SK-N-SH (cell line): ENCODE results near the gene CLDN6. TPM values are rescaled to one million over a fixed set of nuclear protein-coding genes. Genes with fewer than 3 reads are reported as not detected.

Experiments
- CTCF ChIA-PET: fragments of 300-600, 350-600 bp; formaldehyde crosslinking; extraction: SDS; loops from one replicate; lab custom pipeline; 2021; lab: Yijun Ruan, JAX
- POLR2A ChIA-PET: fragments of 350-600 bp; sonication (Branson Sonifier 250); formaldehyde crosslinking; extraction: SDS; loops from one replicate; lab custom pipeline; 2020; ENCODE audit warnings: antibody characterized with exemption, inconsistent platforms; lab: Yijun Ruan, JAX
- DNase-seq: peaks from one replicate; pipeline ENCODE4 v3.0.0; 2012
- H2AFZ ChIP-seq: fragments of 200-600 bp; sonication (generic); 2 replicates; pipeline ENCODE4 v1.8.1; 2016; ENCODE audit warnings: antibody characterized with exemption, mild to moderate bottlenecking, low read depth
- H3F3A ChIP-seq: fragments of 200-600 bp; sonication (generic); replicated peaks from 2 replicates; pipeline ENCODE3; 2016; ENCODE audit warnings: antibody characterized with exemption, mild to moderate bottlenecking; ENCODE audit not compliant: insufficient read depth
- H3K27ac ChIP-seq, 2 experiments: fragments of 200-500 bp in 1 of 2; fragments of 200-600 bp in 1 of 2; sonication (Bioruptor generic) in 1 of 2; sonication (generic), shearing (Covaris generic) in 1 of 2; 2 replicates each; pipeline versions ENCODE4 v1.5.1 to v1.6.1; 2014 to 2016; ENCODE audit warnings: low read depth in 2 of 2, inconsistent platforms in 1 of 2, low read length in 1 of 2, mild to moderate bottlenecking in 1 of 2, mixed read lengths in 1 of 2
- H3K27me3 ChIP-seq: fragments of 200-600 bp; sonication (generic), shearing (Covaris generic); 2 replicates; pipeline ENCODE4 v1.6.1; 2016; ENCODE audit warnings: mixed run types; ENCODE audit not compliant: insufficient read depth
- H3K36me3 ChIP-seq, 2 experiments: fragments of 200-500 bp in 1 of 2; fragments of 200-600 bp in 1 of 2; sonication (Bioruptor generic) in 1 of 2; sonication (generic) in 1 of 2; replicated peaks in 1 of 2; 2 replicates each; pipeline versions ENCODE3 to v1.5.1; 2014 to 2016; ENCODE audit warnings: low read length in 1 of 2, mild to moderate bottlenecking in 1 of 2; ENCODE audit not compliant: insufficient read depth in 2 of 2, control insufficient read depth in 1 of 2
- H3K4me1 ChIP-seq, 2 experiments: fragments of 200-500 bp in 1 of 2; fragments of 200-600 bp in 1 of 2; sonication (Bioruptor generic) in 1 of 2; sonication (generic), shearing (Covaris generic) in 1 of 2; 2 replicates each; pipeline versions ENCODE4 v1.5.1 to v1.6.1; 2014 to 2016; ENCODE audit warnings: low read depth in 1 of 2, low read length in 1 of 2, mixed run types in 1 of 2; ENCODE audit not compliant: insufficient read depth in 2 of 2, control insufficient read depth in 1 of 2
- H3K4me2 ChIP-seq: fragments of 200-600 bp; sonication (generic), shearing (Covaris generic); 2 replicates; pipeline ENCODE4 v1.6.1; 2017; ENCODE audit warnings: mixed run types
- H3K4me3 ChIP-seq, 2 experiments: fragments of 200-500 bp in 1 of 2; fragments of 200-600 bp in 1 of 2; sonication (Bioruptor generic) in 1 of 2; sonication (generic), shearing (Covaris generic) in 1 of 2; 2 replicates each; pipeline versions ENCODE4 v1.5.1 to v1.8.1; 2014 to 2016; ENCODE audit warnings: low read depth in 2 of 2, inconsistent platforms in 1 of 2, low read length in 1 of 2, mild to moderate bottlenecking in 1 of 2, mixed read lengths in 1 of 2, moderate library complexity in 1 of 2
- H3K79me2 ChIP-seq: fragments of 200-600 bp; sonication (generic); 2 replicates; pipeline ENCODE4 v1.8.1; 2017; ENCODE audit warnings: mild to moderate bottlenecking; ENCODE audit not compliant: insufficient read depth
- H3K9ac ChIP-seq: fragments of 200-600 bp; sonication (generic); 2 replicates; pipeline ENCODE4 v1.6.1; 2017; ENCODE audit warnings: mixed run types
- H3K9me2 ChIP-seq: fragments of 200-600 bp; sonication (generic); 2 replicates; pipeline ENCODE4 v1.6.1; 2017; ENCODE audit warnings: mixed run types
- H3K9me3 ChIP-seq: fragments of 200-600 bp; sonication (generic); 2 replicates; pipeline ENCODE4 v1.6.1; 2017; ENCODE audit warnings: mixed run types, mild to moderate bottlenecking, moderate library complexity
- H4K20me1 ChIP-seq: fragments of 200-600 bp; sonication (generic); 2 replicates; pipeline ENCODE4 v1.6.1; 2017; ENCODE audit warnings: mild to moderate bottlenecking, mixed run types; ENCODE audit not compliant: insufficient read depth
- FOXJ3 ChIP-seq: sonication (generic); formaldehyde crosslinking; IDR thresholded peaks from 2 replicates; pipeline ENCODE4 v1.5.1; 2020; ENCODE audit warnings: mild to moderate bottlenecking, missing genetic modification reagents
- FOXM1 ChIP-seq: IDR thresholded peaks from 2 replicates; pipeline ENCODE4 v1.4.0; 2012; ENCODE audit warnings: low read depth, mild to moderate bottlenecking
- GABPA ChIP-seq: IDR thresholded peaks from 2 replicates; pipeline ENCODE4 v1.4.0; 2012; ENCODE audit warnings: low read depth, mild to moderate bottlenecking
- GATA2 ChIP-seq: sonication (generic); formaldehyde crosslinking; IDR thresholded peaks from 2 replicates; pipeline ENCODE4 v1.5.0; 2020; ENCODE audit warnings: mild to moderate bottlenecking, missing genetic modification reagents
- POLR2AphosphoS5 ChIP-seq: IDR thresholded peaks from 2 replicates; pipeline ENCODE4 v1.6.1; 2012; ENCODE audit warnings: low read depth, low read length
- RAD21 ChIP-seq: IDR thresholded peaks from 2 replicates; pipeline ENCODE4 v1.6.1; 2012; ENCODE audit warnings: mild to moderate bottlenecking, low read length
- TCF12 ChIP-seq: IDR thresholded peaks from 2 replicates; pipeline ENCODE4 v1.4.0; 2012
- YY1 ChIP-seq: IDR thresholded peaks from 2 replicates; pipeline ENCODE4 v1.4.0; 2012; ENCODE audit warnings: low read depth, mild to moderate bottlenecking
- WGBS: methylation state at CpG from one replicate; pipeline ENCODE4 v1.1.6; 2017; ENCODE audit warnings: low lambda C conversion rate; 5-methylcytosine and 5-hydroxymethylcytosine counted together
- polyA plus RNA-seq, 3 experiments: library from polyadenylated mRNA; depleted of rRNA; stranded (reverse); fragments of >200 nt; gene quantifications; 2 replicates each; pipeline ENCODE4 v1.2.3, GENCODE V29; 2012
- TF ChIP-seq, protein P1 (sequence below): fragments of 200-600 bp; sonication (generic); IDR thresholded peaks from 2 replicates; pipeline ENCODE4 v1.6.1; 2017; ENCODE audit warnings: antibody characterized with exemption, mild to moderate bottlenecking, moderate library complexity
- TF ChIP-seq, protein P2 (sequence below): IDR thresholded peaks from 2 replicates; pipeline ENCODE4 v1.4.0; 2012; ENCODE audit warnings: low read depth
- TF ChIP-seq, protein P3 (sequence below): IDR thresholded peaks from 2 replicates; pipeline ENCODE4 v1.6.1; 2012; ENCODE audit warnings: mild to moderate bottlenecking, low read depth, low read length, moderate library complexity

Gene CLDN6
- polyA plus RNA-seq, 1 of the 3 experiments (the other 2 are of a cell fraction): 0.20 TPM

DNA sequence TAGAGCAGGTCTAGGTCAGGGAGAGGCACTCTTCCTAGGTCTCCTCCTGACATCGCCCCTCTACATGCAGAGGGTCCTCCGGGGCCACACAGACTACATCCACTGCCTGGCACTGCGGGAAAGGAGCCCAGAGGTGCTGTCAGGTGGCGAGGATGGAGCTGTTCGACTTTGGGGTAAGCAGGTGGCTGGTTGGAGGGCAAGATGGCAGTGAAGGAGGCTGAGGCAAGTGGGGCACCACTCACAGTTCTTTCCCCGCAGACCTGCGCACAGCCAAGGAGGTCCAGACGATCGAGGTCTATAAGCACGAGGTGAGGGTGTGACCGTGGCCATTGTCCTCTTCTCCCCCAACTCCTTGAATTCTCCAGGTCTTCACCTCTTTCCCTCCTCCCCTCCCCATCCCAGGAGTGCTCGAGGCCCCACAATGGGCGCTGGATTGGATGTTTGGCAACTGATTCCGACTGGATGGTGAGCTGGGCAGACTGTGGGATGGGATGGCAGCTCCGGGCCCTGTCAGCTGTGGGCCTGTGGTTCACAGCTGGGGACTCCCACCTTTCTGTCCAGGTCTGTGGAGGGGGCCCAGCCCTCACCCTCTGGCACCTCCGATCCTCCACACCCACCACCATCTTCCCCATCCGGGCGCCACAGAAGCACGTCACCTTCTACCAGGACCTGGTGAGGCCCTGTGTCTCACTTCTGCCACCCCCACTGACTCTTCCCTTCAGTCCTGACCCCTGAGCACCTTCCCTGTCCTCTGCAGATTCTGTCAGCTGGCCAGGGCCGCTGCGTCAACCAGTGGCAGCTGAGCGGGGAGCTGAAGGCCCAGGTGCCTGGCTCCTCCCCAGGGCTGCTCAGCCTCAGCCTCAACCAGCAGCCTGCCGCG is 8.9 kb upstream of the CLDN6 start:
- H3F3A ChIP-seq: peaks cover 49% of the 10 kb centered on the region
- POLR2A ChIA-PET: no interaction called here

More for the DNA sequence above, 8.9 kb upstream of the CLDN6 start:
- TF ChIP-seq GABPA (no peak), TCF12 (no peak), POLR2AphosphoS5 (no peak), FOXJ3 (no peak), FOXM1 (no peak), RAD21 (no peak), YY1 (no peak), GATA2 (CRISPR knock-in tag) (no peak)
- TF ChIP-seq, protein P1, sequence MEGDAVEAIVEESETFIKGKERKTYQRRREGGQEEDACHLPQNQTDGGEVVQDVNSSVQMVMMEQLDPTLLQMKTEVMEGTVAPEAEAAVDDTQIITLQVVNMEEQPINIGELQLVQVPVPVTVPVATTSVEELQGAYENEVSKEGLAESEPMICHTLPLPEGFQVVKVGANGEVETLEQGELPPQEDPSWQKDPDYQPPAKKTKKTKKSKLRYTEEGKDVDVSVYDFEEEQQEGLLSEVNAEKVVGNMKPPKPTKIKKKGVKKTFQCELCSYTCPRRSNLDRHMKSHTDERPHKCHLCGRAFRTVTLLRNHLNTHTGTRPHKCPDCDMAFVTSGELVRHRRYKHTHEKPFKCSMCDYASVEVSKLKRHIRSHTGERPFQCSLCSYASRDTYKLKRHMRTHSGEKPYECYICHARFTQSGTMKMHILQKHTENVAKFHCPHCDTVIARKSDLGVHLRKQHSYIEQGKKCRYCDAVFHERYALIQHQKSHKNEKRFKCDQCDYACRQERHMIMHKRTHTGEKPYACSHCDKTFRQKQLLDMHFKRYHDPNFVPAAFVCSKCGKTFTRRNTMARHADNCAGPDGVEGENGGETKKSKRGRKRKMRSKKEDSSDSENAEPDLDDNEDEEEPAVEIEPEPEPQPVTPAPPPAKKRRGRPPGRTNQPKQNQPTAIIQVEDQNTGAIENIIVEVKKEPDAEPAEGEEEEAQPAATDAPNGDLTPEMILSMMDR: no peak
- TF ChIP-seq, protein P2, sequence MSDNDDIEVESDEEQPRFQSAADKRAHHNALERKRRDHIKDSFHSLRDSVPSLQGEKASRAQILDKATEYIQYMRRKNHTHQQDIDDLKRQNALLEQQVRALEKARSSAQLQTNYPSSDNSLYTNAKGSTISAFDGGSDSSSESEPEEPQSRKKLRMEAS: no peak
- TF ChIP-seq, protein P3, sequence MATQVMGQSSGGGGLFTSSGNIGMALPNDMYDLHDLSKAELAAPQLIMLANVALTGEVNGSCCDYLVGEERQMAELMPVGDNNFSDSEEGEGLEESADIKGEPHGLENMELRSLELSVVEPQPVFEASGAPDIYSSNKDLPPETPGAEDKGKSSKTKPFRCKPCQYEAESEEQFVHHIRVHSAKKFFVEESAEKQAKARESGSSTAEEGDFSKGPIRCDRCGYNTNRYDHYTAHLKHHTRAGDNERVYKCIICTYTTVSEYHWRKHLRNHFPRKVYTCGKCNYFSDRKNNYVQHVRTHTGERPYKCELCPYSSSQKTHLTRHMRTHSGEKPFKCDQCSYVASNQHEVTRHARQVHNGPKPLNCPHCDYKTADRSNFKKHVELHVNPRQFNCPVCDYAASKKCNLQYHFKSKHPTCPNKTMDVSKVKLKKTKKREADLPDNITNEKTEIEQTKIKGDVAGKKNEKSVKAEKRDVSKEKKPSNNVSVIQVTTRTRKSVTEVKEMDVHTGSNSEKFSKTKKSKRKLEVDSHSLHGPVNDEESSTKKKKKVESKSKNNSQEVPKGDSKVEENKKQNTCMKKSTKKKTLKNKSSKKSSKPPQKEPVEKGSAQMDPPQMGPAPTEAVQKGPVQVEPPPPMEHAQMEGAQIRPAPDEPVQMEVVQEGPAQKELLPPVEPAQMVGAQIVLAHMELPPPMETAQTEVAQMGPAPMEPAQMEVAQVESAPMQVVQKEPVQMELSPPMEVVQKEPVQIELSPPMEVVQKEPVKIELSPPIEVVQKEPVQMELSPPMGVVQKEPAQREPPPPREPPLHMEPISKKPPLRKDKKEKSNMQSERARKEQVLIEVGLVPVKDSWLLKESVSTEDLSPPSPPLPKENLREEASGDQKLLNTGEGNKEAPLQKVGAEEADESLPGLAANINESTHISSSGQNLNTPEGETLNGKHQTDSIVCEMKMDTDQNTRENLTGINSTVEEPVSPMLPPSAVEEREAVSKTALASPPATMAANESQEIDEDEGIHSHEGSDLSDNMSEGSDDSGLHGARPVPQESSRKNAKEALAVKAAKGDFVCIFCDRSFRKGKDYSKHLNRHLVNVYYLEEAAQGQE: no peak
- Histone ChIP-seq H3K4me2 (no peak overlapping the region), H3K9me2 (no peaks in the 10 kb centered on the region), H3K9me3 (no peaks in the 10 kb centered on the region), H3K79me2 (no peaks in the 10 kb centered on the region), H4K20me1 (peaks cover 12% of the 10 kb centered on the region), H3K27ac (no peak overlapping the region), H3K36me3 (peaks cover 14 to 22% of the 10 kb centered on the region in 2 experiments), H3K9ac (no peak overlapping the region), H2AFZ (no peak overlapping the region), H3K4me3 (no peak overlapping the region), H3K27me3 (peaks cover 3% of the 10 kb centered on the region; the same call in 1 of the 2 replicates), H3K4me1 (peaks cover 8 to 17% of the 10 kb centered on the region in 2 experiments; a peak in 3 of 4 replicates)
- no peak for DNase-seq
- CTCF ChIA-PET: interaction anchor here (1.1 to 9.8 kb wide), 14 partner anchors 7 to 111 kb away, joined by 3 to 141 read pairs (median 8); partner anchors contain the start of genes CLDN6, HCFC1R1, IL32 and MMP25
- 93% methylated on average over 20 of the region's 24 CpGs for WGBS
